Testis (tissue), 3 donors: ENCODE measurements around the gene ELFN2. TPM values are rescaled to one million over a fixed set of nuclear protein-coding genes. Genes with fewer than 3 reads are reported as not detected.
"Not testable (repeated sequence)": the region's sequence is repeated elsewhere in the genome, so short reads cannot be mapped to it uniquely, and the experiment has no call there.

Source experiments
- DNase-seq: peaks from one replicate; pipeline ENCODE4 v3.0.0-alpha.2; 2019
- H3K27ac ChIP-seq, 2 donors: fragments of 200-600 bp; sonication (generic); one replicate each; pipeline ENCODE4 v1.5.1; 2019
- H3K27me3 ChIP-seq: fragments of 200-600 bp; sonication (generic); one replicate; pipeline ENCODE4 v1.5.1; 2019
- H3K36me3 ChIP-seq: fragments of 200-600 bp; sonication (generic); one replicate; pipeline ENCODE4 v1.5.1; 2017; ENCODE audit warnings: low read depth; ENCODE audit errors: missing control alignments
- H3K4me1 ChIP-seq: fragments of 200-600 bp; sonication (generic); one replicate; pipeline ENCODE4 v1.5.1; 2019
- H3K4me3 ChIP-seq, 2 donors: fragments of 200-600 bp; sonication (generic); one replicate each; pipeline ENCODE4 v1.5.1; 2017 to 2019
- H3K9me3 ChIP-seq: fragments of 200-600 bp; sonication (generic); one replicate; pipeline ENCODE4 v1.5.1; 2017
- POLR2A ChIP-seq: fragments of 450-650 bp; IDR thresholded peaks from one replicate; pipeline ENCODE4 v1.6.1; 2017; ENCODE audit warnings: antibody characterized with exemption, mild to moderate bottlenecking, moderate library complexity
- WGBS, 2 donors: methylation state at CpG; one replicate each; pipeline ENCODE4 v1.1.5; 2018; 5-methylcytosine and 5-hydroxymethylcytosine counted together
- intact Hi-C: fragments of 100-400 bp; cut with DNase I; formaldehyde crosslinking; loops from one replicate; pipeline ENCODE4 v1.15.1; 2023; ENCODE audit warnings: low total_unique reads
- polyA plus RNA-seq: library from polyadenylated mRNA; stranded (reverse); fragments of 350-450 nt; fragmentation: Illumina TruSeq; extraction: RNeasy Lipid Tissue Mini Kit (QIAGEN cat#74804); gene quantifications from one replicate; pipeline ENCODE4 v1.2.3, GENCODE V29; 2014; ENCODE audit warnings: low read depth, low replicate concordance; ENCODE audit not compliant: insufficient read depth
- total RNA-seq, 2 donors: library from RNA; depleted of rRNA; stranded (reverse); fragments of >200 nt; gene quantifications; one replicate each; pipeline ENCODE4 v1.2.3, GENCODE V29; 2016
- TF ChIP-seq, protein P1 (sequence below), 3 experiments: fragments of 450-650 bp in 2 of 3; fragments of 200-600 bp in 1 of 3; sonication (generic) in 1 of 3; IDR thresholded peaks; one replicate each; pipeline ENCODE4 v1.5.1; 2016 to 2019; ENCODE audit warnings: antibody characterized with exemption in 3 of 3, mild to moderate bottlenecking in 2 of 3, moderate library complexity in 1 of 3

ELFN2 gene
- total and polyA plus RNA-seq, 3 donors from 2014 or later: 4.8 to 5.7 (median 5.3) TPM

DNA sequence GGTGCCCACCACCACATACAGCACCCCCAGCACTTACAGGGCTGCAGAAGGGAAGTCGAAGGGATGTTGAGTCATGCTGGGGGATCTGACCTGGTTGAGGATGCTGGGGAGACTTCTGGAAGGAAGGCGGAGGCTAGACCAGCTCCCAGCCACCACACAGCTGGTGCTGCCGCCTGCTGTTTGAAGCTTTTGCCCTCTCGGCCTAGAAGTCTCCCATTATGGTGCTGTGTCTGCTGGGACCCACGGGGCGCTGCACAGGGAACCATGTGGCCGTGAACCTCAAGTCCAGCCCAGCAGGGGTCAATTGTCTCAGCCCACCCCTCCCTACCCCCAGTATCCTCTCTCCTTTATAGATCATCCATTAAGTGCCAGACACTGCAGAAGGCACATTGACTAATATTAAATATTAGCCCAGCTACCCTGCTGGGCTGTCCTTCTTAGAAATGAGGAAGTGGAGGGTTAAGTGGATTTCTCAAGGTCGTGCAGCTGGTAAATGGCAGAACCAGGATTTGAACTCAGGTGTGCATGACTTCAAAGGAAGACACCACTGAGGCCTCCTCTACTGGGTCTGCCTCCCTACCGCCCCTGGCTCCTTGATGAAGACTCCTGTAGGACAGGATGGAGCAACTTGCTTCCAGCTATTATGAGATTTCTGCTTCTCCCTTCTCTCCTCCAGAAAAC is 95.3 kb downstream of the ELFN2 start:
- Histone ChIP-seq H3K27me3 (no peaks in the 10 kb centered on the region), H3K27ac (no peak overlapping the region), H3K36me3 (no peaks in the 10 kb centered on the region), H3K4me1 (no peaks in the 10 kb centered on the region), H3K9me3 (no peaks in the 10 kb centered on the region), H3K4me3 (no peak overlapping the region)
- no peak for TF ChIP-seq POLR2A
- TF ChIP-seq, protein P1, sequence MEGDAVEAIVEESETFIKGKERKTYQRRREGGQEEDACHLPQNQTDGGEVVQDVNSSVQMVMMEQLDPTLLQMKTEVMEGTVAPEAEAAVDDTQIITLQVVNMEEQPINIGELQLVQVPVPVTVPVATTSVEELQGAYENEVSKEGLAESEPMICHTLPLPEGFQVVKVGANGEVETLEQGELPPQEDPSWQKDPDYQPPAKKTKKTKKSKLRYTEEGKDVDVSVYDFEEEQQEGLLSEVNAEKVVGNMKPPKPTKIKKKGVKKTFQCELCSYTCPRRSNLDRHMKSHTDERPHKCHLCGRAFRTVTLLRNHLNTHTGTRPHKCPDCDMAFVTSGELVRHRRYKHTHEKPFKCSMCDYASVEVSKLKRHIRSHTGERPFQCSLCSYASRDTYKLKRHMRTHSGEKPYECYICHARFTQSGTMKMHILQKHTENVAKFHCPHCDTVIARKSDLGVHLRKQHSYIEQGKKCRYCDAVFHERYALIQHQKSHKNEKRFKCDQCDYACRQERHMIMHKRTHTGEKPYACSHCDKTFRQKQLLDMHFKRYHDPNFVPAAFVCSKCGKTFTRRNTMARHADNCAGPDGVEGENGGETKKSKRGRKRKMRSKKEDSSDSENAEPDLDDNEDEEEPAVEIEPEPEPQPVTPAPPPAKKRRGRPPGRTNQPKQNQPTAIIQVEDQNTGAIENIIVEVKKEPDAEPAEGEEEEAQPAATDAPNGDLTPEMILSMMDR (IDR thresholded peaks at IDR 0.05): no peak
- intact Hi-C loops: no loop called here
- WGBS, 2 donors: 52 to 78% methylated on average over 9 of the region's 9 CpGs
- DNase-seq: no peak

DNA sequence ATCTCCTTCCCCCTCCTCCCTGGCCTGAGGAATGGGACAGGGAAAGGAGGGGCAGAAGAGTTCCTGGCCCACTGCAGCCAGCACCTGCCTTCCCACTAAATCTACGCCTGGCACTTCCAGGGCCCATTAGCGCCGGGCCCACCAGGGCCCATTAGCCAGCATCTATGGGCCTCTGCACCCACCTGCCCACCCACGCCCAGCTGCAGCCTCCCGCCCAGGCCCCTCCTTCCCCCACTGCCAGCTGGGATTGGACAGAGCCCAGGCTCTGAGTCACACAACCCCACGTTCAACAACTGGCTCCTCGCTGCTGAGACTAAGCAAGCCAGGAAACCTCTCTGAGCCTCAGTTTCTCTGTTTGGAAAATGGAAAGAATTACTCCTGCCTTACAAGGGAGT is 96.2 kb downstream of the ELFN2 start:
- WGBS, 2 donors: 57 to 69% methylated on average over 7 of the region's 7 CpGs

DNA sequence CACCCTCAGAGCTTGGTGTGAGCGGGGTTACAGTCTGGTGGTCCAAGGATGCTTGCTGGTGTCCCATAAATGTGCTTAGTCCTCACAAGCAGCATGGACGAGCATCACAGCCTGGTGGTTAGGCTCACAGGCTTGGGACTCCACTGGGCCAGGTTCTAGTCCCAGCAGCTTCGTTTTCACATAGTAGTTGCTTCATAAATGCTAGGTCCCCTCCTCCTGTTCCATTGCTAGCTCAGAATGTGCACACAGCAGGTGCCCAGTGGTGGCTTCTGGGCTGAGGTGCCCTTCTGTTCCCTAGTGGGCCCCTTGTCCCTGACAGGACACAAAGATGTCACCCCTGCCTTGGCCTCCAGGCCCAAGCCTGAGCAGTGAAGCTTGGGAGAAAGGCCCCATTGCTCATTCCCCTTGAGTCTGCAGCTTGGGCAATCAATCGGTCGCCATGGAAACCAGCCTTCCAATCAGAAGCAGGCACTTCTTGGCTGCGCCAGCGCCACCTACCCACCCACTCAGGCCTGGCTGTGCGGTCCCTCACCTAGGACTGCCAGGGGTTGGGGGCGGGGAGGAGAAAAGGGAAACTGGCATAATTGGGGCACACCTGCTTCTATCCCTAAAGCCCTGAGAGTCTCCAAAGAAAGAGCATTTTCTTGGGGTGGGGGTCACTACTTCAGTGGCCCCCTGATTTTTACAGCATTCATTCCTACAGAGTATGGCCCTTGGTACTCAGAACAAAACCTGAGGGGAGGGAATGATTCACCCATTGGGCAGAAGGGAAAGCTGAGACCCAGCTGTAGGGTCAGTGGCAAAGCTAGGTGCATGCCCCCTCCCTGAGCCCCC is 96.9 kb downstream of the ELFN2 start:
- Histone ChIP-seq H3K4me3 (no peak overlapping the region), H3K36me3 (no peaks in the 10 kb centered on the region), H3K9me3 (no peaks in the 10 kb centered on the region), H3K4me1 (no peaks in the 10 kb centered on the region), H3K27ac (no peak overlapping the region), H3K27me3 (no peaks in the 10 kb centered on the region)
- TF ChIP-seq, protein P1 (IDR thresholded peaks at IDR 0.05): no peak
- TF ChIP-seq POLR2A: no peak
- WGBS, 2 donors: 71 to 82% methylated on average over 6 to 9 of the region's 9 CpGs
- intact Hi-C loops: no loop called here
- DNase-seq: peak; percentile 32

More for the DNA sequence above, 96.2 kb downstream of the ELFN2 start:
- Histone ChIP-seq H3K9me3 (no peaks in the 10 kb centered on the region), H3K27me3 (no peaks in the 10 kb centered on the region), H3K4me3 (no peak overlapping the region), H3K4me1 (no peaks in the 10 kb centered on the region), H3K27ac (no peak overlapping the region), H3K36me3 (no peaks in the 10 kb centered on the region)
- DNase-seq: no peak
- intact Hi-C loops: no loop called here
- TF ChIP-seq, protein P1 (IDR thresholded peaks at IDR 0.05): no peak
- no peak for TF ChIP-seq POLR2A

DNA sequence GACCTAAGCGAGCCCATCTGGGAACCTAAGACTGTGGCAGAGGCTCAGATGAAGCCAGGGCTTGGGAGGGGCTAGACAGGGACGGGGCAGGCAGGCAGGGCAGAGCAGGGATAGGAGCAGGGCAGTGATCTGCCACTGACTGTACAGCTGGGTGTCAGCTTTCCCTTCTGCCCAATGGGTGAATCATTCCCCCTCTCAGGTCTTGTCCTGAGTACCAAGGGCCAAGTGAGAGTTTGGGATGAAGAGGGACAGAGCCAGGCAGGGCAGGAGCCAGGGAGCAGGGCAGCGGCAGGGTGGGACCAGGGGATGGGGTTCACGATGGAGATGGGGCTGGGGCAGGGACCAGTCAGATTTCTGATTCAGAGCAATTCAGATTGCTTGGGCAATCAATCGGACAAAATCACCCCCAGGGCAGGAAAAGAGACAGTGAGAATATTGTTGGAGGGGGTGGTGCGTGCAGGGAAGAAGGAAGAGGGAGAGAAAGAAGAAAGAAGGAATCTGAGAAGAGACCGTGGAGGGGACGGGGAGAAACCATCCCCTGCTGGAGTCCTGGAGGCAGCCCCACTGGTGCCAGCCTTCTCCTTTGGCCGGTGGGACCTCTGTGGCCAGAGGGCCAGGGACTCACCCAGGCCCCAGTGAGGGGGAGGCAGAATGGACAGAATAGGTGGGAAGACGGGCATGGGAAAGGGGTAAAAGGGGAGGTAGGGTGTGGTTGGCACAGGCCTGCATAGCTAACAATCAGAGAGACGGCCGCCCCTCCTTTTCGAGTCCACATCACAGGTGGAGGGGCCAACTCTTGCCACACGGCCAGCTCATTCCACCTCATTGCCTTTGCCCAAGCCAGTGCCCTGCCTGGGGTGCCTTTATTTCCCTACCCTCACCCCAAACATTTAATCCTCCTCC is 97.8 kb downstream of the ELFN2 start:
- H3K27me3 ChIP-seq: no peaks in the 10 kb centered on the region
- H3K9me3 ChIP-seq: no peaks in the 10 kb centered on the region
- no peaks in the 10 kb centered on the region for H3K36me3 ChIP-seq
- H3K4me1 ChIP-seq: peaks cover 7% of the 10 kb centered on the region
- DNase-seq: no peak
- no peak overlapping the region for H3K4me3 ChIP-seq
- no peak overlapping the region for H3K27ac ChIP-seq
- 74 to 77% methylated on average over 14 of the region's 14 CpGs for WGBS, 2 donors
- TF ChIP-seq POLR2A: no peak
- TF ChIP-seq, protein P1 (IDR thresholded peaks at IDR 0.05): no peak
- intact Hi-C loops: no loop called here

DNA sequence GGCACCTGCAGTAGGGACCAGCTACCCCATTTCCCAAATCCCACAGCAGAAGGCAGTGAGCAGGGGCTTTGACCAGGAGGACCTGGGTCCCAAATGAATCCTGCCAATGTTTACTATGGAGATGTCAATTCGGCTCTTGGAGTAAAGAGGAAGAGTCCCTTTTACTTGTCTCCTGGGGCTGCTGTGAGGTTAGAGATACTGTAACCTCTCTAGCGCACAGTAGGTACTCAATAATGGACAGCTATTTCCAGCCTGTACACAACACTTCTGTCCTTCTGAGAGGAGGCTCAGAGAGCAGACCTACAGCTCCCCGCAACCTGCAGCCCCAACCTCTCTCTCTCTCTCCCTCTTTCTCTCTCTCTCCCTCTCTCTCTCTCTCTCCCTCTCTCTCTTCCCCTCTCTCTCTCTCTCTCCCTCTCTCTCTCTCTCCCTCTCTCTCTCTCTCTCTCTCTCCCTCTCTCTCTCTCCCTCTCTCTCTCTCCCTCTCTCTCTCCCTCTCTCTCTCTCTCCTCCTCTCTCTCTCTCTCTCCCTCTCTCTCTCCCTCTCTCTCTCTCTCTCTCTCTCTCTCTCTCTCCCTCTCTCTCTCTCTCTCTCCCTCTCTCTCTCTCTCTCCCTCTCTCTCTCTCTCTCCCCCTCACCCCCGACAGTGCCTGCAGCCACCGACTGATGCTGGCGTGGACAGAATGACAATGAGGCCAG is 98.6 kb downstream of the ELFN2 start:
- intact Hi-C loops, H3K27me3 ChIP-seq, H3K36me3 ChIP-seq, H3K27ac ChIP-seq, H3K9me3 ChIP-seq, DNase-seq, H3K4me3 ChIP-seq, H3K4me1 ChIP-seq: not testable (repeated sequence)
- WGBS, 2 donors: 42 to 68% methylated on average over 6 of the region's 6 CpGs
